NCI-H69 (cell line): ENCODE results near the gene GALNT1.

Experiments
- DNase-seq: peaks from one replicate; lab custom pipeline; 2025; lab: John Stamatoyannopoulos, UW

Gene GALNT1

GRCh38 chr18:35673682-35674081 lies 92.1 kb downstream of the GALNT1 start:
- DNase-seq, result no peak

- DNase-seq, result peak; percentile 98
These were observed 98.6 kb downstream of the GALNT1 start for GRCh38 chr18:35680139-35680551.

GRCh38 chr18:35682281-35682867 lies 100.8 kb downstream of the GALNT1 start:
- DNase-seq, result no peak

- no peak for DNase-seq
These were observed 101.5 kb downstream of the GALNT1 start for GRCh38 chr18:35683021-35683420.

DNA sequence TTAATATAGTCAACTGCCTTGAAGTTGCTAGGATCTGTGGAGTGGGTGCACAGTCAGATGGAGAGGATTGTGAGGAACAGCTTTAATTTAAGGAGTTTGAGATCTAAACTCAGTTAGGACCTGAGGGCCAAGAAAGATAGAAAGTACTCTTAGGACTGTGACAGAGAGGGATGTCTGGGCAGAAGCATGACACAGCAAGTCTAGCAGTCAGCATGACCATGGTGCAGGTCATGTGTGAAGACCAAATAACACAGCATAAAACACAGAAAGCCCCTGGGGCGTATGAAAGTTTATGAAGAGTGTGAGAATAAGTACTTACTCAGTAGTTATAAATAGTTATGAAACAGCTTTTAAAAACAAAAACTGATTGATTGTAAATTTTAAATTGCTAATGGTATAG lies 107.2 kb downstream of the GALNT1 start:
- peak; percentile 59 for DNase-seq

DNA sequence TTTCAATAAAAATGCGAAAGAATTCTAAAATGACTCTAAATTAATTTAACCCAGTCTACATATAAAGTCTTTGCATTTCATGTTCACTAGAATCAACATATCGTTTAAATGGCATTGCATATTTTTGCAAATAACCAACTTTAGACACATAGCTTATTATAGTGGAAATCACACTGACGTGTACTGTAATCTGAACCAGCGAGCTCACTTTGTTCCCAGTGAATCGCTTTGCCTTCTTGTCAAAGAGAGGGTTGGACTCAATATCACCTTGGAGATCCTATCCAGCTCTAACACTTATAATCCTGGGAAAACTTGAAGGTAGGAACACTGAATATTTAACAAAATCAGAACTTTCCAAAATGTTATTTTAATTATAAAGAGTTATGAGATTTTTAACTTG lies 108.2 kb downstream of the GALNT1 start:
- DNase-seq, result peak; percentile 27

DNA sequence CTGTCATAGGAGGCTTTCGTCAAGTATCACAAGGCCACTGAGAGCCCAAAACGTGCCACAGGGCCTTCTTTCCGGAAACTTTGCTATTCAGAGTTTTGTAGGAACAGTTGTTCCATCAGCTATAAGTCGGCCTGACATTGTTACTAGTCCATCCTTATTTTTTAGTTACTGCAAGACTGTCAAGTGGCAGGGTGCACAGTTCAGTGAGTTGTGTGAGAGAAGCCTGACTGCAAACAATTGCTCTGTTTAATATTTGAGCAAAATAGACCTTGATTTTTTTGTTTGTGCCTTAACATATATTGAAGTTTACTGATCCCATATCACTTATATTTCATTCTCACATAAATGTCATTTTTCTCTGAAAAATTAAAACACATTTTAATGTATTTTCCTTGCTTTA lies 110.1 kb downstream of the GALNT1 start:
- no peak for DNase-seq

- no peak for DNase-seq
These were observed 111.3 kb downstream of the GALNT1 start for GRCh38 chr18:35692866-35693265.

GRCh38 chr18:35693829-35694228 lies 112.3 kb downstream of the GALNT1 start:
- DNase-seq, result no peak

DNA sequence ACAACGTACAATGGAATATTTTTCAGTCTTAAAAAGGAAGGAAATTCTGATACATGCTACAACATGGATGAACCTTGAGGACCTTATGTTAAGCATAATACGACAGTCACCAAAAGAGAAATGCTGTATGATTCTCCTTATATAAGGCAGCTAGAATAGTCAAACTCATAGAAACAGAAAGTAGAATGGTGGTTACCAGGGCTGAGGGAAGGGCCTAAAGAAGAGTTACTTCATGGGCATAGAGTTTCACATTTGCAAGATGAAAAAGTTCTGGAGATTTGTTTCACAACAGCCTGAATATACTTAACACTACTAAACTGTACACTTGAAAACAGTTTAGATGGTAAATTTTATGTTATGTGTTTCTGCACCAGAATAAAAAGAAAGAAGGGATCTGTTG lies 113.3 kb downstream of the GALNT1 start:
- DNase-seq, result no peak

- DNase-seq, result peak; percentile 43
These were observed 113.8 kb downstream of the GALNT1 start for GRCh38 chr18:35695384-35695783.

DNA sequence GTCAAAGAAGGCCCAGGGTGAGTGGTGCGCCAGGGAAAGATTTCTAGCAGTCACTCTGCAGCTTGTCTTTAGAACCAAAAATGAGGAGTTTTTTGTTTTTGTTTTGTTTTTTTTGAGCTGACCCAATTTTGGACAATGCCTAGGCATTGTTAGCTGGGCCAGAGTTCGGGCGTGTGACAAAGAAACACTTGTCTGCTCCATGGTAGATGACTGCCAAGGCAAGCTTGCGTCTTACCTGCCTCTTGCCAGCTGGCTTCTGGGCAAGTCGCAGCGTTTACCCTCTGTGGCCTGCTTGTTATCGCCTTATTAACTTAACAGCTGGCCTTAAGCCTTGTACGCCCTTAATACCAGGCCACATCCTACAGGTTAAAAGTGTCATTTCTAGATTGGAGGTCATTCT lies 114.3 kb downstream of the GALNT1 start:
- no peak for DNase-seq

- no peak for DNase-seq
These were observed 114.8 kb downstream of the GALNT1 start for GRCh38 chr18:35696307-35696706.

DNA sequence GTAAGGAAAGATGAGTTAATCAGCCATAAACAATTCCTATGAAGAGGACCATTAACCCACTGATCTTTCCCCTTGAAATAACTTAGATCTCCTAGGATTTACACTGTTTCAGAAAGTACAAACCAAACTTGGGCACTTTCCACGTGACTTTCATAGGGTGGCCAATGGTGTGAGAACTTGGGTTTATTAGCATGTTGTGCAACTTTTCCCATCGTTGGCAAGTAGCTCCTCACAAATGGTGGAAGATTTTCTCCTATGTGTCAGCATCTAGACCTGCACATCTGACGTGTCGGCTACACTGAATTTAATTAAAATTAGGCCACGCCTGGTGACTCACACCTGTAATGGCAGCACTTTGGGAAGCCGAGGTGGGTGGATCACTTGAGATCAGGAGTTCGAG lies 116.3 kb downstream of the GALNT1 start:
- DNase-seq, result no peak

DNA sequence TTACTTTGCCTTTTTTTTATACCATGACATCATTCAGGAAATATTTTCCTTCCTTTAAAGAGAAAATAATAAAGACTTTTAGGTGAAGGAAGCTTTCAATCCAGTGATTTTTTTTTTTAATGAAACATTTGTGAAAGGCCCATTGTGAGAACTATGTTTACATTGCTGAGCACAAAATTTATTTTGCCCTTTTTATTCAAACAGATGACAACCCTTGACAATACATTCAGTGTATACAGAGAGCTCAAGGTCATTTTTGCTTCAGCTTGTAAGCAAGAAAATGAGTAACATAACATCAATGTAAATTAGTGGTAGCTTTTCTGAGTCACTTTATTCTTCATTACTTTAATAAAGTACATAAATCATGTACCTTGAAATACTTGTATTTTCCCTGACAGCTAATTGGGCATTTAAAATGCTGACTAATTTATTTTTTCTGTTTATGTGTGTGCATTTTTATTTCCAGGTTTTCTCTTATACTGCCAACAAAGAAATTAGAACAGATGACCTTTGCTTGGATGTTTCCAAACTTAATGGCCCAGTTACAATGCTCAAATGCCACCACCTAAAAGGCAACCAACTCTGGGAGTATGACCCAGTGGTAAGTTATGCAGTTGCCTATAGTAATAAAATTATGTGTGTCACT lies 121.6 kb downstream of the GALNT1 start:
- DNase-seq, result peak; percentile 69

DNA sequence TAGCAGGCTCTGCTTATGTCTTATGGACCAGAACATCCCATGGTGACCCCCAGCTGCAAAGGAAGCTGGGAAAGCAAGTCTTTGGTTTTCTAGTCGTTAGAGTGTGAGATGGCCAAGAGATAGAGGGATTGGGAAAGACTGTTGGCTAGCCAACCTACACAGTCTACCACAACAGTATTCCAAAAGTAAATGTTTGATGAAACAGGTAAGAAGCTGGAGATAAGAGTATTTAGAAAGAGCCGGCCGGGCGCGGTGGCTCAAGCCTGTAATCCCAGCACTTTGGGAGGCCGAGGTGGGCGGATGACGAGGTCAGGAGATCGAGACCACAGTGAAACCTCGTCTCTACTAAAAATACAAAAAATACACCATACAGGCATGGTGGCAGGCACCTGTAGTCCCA lies 124.4 kb downstream of the GALNT1 start:
- no peak for DNase-seq

GRCh38 chr18:35707247-35707646 lies 125.7 kb downstream of the GALNT1 start:
- no peak for DNase-seq

GRCh38 chr18:35707674-35708073 lies 126.1 kb downstream of the GALNT1 start:
- no peak for DNase-seq

- peak; percentile 56 for DNase-seq
These were observed 129.0 kb downstream of the GALNT1 start for GRCh38 chr18:35710581-35710980.

- DNase-seq, result no peak
These were observed 129.7 kb downstream of the GALNT1 start for GRCh38 chr18:35711227-35711626.

DNA sequence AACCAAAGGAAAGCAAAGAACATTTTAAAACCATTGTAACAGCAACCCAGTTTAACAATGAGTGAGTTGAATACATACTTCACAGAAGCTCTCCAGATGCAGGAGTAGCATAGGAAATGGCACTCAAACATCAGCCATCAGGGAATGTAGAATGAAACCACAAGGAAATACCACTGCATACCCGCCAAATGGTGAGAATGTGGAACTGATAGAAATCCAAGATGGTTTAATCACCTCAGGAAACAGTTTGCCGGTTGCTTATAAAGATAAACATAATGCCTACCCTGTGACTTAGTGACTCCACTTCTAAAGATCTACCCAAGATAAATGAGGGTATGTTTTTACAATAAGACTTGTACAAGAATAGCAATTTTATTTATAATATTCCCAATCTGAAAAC lies 132.0 kb downstream of the GALNT1 start:
- DNase-seq, result no peak

GRCh38 chr18:35714539-35714938 lies 133.0 kb downstream of the GALNT1 start:
- no peak for DNase-seq

- DNase-seq, result no peak
These were observed 133.6 kb downstream of the GALNT1 start for GRCh38 chr18:35715139-35715538.

GRCh38 chr18:35716169-35716831 lies 134.8 kb downstream of the GALNT1 start:
- no peak for DNase-seq
